Activated CD8-positive, alpha-beta memory T cell treated with anti-CD3 and anti-CD28 coated beads for 48 hours (primary cell): ENCODE measurements around the gene WDR35.

ENCODE experiments used
- DNase-seq, 3 experiments: peaks; one replicate each; pipeline ENCODE4 v3.0.0-alpha.2; 2020; ENCODE audit warnings: low read depth in 2 of 3, low spot score in 2 of 3

The WDR35 gene

DNA sequence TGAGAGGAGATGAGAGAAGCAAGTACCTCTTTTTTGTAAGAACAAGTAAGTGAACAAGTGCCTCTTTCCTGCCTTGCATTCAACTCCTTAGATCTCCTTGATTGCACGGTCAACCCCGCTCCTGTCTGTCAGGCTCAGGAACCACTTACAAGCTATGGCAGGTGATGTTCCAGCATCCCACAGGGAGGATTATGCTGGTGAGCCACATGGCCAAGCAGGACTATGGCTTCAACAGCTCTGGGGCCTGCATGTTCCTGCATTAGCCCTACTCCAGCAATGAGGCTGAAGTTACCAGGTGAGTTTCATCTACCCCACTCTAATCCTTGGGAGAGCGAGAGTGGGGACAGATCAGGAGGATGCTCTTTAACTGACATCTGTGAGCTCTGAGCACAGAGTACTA, 117.6 kb downstream of the WDR35 start:
- no peak for DNase-seq

DNA sequence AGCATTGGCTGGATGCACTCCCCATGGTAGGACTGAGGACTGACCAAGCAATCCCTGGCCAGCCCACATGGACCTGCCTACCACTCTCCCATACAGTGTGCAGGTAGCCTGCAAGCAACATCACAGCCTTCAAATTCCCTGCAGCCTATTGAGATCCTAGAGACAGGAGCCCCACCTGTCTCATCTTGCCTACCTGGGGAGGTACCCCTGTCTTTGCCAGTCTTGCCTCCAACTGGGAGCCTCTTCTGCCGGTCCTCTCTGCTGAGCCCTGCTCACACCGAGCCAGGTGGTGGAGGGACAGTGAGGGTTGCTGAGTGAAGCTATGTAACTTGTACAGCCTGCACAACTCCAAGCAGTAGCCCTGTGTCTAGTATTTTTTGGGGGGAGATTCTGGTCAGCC, 118.1 kb downstream of the WDR35 start:
- no peak for DNase-seq

DNA sequence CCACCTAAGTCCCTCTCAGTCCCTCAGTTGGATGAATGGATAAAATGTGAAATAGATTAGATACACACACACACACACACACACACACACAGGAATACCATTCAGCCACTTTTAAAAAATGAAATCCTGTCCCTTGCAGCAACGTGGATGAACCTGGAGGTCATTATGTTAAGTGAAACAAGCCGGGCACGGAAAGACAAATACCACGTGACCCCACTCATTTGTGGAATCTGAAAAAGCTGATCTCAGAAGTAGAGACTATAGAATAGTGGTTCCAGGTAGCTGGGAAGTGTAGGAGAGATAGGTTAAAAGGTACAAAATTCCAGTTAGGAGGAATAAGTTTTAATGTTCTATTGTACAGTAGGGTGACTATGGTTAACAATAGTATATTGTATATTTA, 119.1 kb downstream of the WDR35 start:
- no peak for DNase-seq

DNA sequence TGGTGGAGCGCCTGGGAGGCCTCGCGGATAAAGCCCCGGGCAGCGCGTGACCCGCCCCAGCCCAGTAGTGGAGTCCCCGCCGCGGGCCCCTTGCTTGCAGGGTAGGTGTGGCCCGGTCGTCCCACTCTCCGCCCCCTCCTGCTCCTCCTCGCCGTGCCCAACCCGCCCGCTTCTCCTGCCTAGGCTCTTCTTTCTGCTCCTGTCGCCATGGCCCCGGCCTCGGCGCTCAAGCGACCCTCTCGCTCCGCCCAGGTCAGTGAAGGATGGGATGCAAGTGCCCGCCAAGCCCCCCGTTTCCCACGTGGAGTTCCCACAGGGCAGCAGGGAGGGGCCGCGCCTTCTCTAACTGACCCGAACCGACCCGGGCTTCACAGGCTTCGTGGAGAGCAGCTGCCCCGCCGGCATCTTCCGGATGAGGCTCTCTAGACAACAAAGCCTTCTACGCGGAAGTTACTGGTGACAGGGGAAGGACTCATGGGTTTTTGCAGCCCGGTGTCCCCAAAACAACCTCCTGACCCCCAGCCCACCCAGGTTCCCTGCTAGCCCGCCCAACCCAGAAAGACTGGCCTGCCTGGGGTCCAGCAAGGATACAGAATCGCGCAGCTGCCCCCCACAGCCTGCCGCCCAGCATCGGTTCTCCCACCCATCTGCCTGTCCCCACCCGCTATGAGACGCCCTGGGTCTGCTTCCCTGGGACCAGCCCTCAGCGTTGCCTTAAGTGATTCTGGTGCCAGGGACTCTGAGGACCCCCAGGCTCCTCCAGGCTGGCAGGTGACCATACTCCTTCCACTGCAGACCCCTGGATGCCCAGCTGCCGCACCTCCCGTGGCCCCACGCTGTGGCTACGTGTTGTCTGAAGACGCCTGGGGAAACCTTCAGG, 121.0 kb downstream of the WDR35 start:
- DNase-seq: peak; percentile 24 to 33 (median 24)

DNA sequence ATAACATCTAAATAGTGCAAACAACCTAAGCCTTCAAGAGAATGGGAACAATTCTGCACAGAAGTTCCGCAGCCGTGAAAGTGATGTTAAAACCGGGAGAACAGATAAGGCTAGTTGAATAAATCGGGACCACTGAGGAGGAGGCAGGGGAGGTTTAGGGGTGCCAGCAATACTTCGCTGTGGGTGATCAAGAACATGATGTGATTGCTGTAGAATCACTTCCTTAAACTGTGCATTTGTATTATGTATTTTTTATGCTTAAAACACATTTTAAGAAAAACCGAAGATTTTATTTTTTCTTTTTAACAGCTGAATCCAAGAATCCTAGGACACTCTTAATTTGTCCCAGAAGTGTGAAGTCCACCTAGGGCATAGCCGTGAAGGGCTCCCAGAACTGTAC, 121.7 kb downstream of the WDR35 start:
- no peak for DNase-seq

DNA sequence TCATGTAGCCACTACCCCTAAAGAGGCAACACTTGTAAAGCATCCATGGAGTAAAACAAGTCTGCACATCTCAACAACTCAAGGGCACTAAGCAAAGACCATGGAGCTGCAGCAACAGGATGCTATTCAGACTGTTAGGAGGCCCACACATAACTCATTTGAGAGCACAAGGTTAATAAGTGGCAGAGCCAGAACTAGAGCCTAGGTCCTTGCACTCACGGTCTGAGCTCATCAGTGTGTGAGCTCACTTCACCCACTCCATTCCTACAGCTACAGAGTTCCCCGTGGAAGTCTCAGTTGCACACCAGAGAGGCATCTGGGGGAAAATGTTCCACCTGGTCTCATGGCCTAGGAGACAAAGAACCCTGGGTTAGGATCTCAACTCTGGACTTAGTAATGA, 123.1 kb downstream of the WDR35 start:
- no peak for DNase-seq

DNA sequence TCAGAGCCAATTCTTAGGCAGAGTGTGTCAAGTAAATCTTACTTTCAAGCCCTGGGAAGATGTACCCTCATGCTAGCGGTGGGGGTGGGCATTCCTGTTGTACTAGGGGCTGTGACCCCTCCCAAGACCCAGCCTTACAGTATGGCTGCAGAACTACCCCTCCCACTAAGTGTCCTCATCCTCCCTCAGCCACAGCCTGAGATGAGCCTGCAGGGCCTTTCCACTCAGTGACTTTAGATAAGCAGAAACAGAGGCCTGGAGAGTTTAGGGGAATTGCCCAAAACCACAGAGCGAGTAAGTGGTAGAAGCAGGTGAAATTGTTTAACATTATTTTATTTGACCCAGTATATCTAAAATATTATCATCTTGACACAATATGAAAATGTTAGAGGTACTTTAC, 124.8 kb downstream of the WDR35 start:
- no peak for DNase-seq

DNA sequence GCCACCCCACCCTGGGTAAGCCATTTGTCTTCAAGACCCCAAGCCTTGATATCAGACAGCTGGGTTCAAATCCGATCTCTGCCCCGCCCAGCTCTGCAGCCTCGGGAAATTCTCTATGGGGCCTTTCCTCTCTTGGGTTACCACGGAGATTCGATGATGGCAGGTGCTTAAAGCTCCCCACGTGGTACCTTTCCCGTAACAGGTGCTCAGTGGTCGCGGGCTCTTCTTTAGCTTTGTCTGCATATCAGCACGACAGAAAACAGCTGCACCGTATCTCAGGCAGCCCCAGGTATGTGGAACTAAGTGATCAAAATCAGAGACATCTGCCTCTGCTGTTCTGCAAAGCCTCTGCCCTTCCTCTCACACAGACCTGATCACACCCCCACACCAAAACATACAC, 125.5 kb downstream of the WDR35 start:
- no peak for DNase-seq

DNA sequence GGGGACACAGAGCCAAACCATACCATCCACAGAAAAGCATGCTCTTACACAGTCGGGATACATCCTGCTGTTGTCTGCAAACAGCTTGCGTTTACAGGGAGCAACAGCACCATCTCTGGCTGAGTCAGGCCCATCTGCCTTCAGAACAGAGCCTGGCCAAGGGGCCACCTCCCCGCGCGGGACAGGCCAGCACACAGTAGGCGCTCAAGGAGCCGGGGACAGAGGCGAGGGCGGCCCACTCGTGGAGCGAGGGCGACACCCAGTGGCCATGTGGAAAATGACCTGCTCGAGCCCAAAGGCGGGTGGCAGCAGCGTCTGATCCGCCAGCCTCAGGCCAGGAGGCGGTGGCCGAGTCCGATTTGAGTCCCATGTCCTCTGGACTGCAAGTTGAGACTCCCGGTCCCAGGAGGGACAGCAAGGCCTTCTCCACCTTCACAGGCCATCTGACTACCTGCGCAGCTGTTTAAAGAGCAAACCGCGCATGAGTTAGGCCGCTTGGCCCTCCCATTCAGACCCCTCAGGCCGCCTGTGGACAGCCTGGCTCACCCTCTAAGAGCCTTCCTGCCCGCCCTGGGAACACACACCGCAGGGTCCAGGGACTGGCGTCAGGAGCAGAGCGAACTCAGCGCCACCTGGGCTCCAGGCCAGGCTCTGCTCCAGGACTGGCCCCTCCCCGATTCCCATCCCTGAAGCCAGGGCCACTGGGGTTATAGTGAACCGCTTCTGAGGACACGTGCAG, 126.4 kb downstream of the WDR35 start:
- peak; percentile 38 to 66 (median 60) for DNase-seq

DNA sequence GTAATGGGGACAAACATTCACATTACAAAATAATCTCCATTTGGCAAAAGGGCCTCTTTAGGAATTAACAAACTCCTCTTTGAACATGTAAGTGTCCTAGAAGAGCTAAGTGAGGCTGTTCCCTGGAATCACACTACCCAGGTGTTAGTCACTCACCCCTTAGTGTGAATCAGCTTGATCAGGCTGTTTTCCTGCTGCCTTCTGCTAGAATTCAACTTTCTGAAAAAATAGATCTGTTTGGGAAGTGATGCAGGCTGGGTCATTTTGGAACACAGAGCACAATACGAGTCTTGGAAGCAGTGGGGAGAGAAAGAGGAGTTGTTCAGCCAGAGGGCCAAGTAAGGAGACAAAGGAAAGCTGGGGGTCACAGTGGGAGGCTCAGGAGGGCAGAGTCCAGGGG, 128.1 kb downstream of the WDR35 start:
- DNase-seq: no peak
